Measurements from ENCODE around the gene NXNL1. TPM values are rescaled to one million over a fixed set of nuclear protein-coding genes. Genes with fewer than 3 reads are reported as not detected.
A peak's percentile ranks its signal among the peaks of the same experiment; 100 is the strongest.

Gene NXNL1
- total RNA-seq, 1 donor = not detected

GRCh38 chr19:17504456-17504855, 43.7 kb upstream of the NXNL1 start:
- Histone ChIP-seq H3K36me3 (ENCODE audit: insufficient read depth, low read length) (peaks cover 12% of the 10 kb centered on the region), H2AFZ (ENCODE audit: low read length) (no peak overlapping the region), H3K27ac (ENCODE audit: low read depth, low read length) (no peak overlapping the region), H3K79me2 (ENCODE audit: insufficient read depth, low read length) (peaks cover 51% of the 10 kb centered on the region), H3K4me3 (ENCODE audit: insufficient read depth, low read length) (no peak overlapping the region), H4K20me1 (ENCODE audit: insufficient read depth, low read length) (no peaks in the 10 kb centered on the region), H3K4me1 (ENCODE audit: insufficient read depth, low read length) (peaks cover 16% of the 10 kb centered on the region), H3K27me3 (ENCODE audit: insufficient read depth, low read length) (no peaks in the 10 kb centered on the region), H3K4me2 (ENCODE audit: insufficient read depth, low read length) (no peak overlapping the region), H3K9me3 (ENCODE audit: low read depth, low read length) (no peaks in the 10 kb centered on the region)
- peak; percentile 60 for DNase-seq (ENCODE audit: insufficient read length, low spot score, missing footprints)
- TF ChIP-seq CTCF (IDR thresholded peaks at IDR 0.05; ENCODE audit: extremely low read depth, low read depth, low read length) = no peak

GRCh38 chr19:17504030-17504429, 43.3 kb upstream of the NXNL1 start:
- peaks cover 46% of the 10 kb centered on the region for H3K79me2 ChIP-seq (ENCODE audit: insufficient read depth, low read length)
- H3K9me3 ChIP-seq (ENCODE audit: low read depth, low read length) = no peaks in the 10 kb centered on the region
- peaks cover 12% of the 10 kb centered on the region for H3K36me3 ChIP-seq (ENCODE audit: insufficient read depth, low read length)
- peaks cover 19% of the 10 kb centered on the region for H3K4me1 ChIP-seq (ENCODE audit: insufficient read depth, low read length)
- no peak overlapping the region for H3K27ac ChIP-seq (ENCODE audit: low read depth, low read length)
- peak; percentile 50 for DNase-seq (ENCODE audit: insufficient read length, low spot score, missing footprints)
- H4K20me1 ChIP-seq (ENCODE audit: insufficient read depth, low read length) = no peaks in the 10 kb centered on the region
- no peak for TF ChIP-seq CTCF (IDR thresholded peaks at IDR 0.05; ENCODE audit: extremely low read depth, low read depth, low read length)
- no peak overlapping the region for H2AFZ ChIP-seq (ENCODE audit: low read length)
- H3K4me3 ChIP-seq (ENCODE audit: insufficient read depth, low read length) = no peak overlapping the region
- no peak overlapping the region for H3K4me2 ChIP-seq (ENCODE audit: insufficient read depth, low read length)
- H3K27me3 ChIP-seq (ENCODE audit: insufficient read depth, low read length) = no peaks in the 10 kb centered on the region

DNA sequence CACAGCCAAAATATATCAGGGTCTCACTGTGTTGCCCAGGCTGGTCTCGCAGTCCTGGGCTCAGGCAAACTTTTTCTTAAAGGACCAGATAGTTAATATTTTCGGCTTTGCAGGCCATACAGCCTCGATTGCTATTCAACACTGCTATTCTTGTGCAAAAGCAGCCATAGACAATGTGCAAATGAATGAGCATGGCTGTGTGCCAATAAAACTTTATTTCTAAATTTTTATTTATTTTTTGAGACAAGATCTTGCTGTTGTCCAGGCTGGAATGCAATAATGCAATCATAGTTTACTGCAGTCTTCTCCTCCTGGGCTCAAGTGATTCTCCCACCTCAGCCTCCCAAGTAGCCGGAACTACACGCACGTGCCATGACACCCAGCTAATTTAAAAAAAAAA, 42.5 kb upstream of the NXNL1 start:
- Histone ChIP-seq H3K4me1 (ENCODE audit: insufficient read depth, low read length) (peaks cover 15% of the 10 kb centered on the region), H3K27ac (ENCODE audit: low read depth, low read length) (no peak overlapping the region), H4K20me1 (ENCODE audit: insufficient read depth, low read length) (no peaks in the 10 kb centered on the region), H3K4me2 (ENCODE audit: insufficient read depth, low read length) (no peak overlapping the region), H3K79me2 (ENCODE audit: insufficient read depth, low read length) (peaks cover 42% of the 10 kb centered on the region), H3K9me3 (ENCODE audit: low read depth, low read length) (no peaks in the 10 kb centered on the region), H3K4me3 (ENCODE audit: insufficient read depth, low read length) (no peak overlapping the region), H3K27me3 (ENCODE audit: insufficient read depth, low read length) (no peaks in the 10 kb centered on the region), H3K36me3 (ENCODE audit: insufficient read depth, low read length) (peaks cover 12% of the 10 kb centered on the region), H2AFZ (ENCODE audit: low read length) (no peak overlapping the region)
- TF ChIP-seq CTCF (IDR thresholded peaks at IDR 0.05; ENCODE audit: extremely low read depth, low read depth, low read length) = no peak
- no peak for DNase-seq (ENCODE audit: insufficient read length, low spot score, missing footprints)

DNA sequence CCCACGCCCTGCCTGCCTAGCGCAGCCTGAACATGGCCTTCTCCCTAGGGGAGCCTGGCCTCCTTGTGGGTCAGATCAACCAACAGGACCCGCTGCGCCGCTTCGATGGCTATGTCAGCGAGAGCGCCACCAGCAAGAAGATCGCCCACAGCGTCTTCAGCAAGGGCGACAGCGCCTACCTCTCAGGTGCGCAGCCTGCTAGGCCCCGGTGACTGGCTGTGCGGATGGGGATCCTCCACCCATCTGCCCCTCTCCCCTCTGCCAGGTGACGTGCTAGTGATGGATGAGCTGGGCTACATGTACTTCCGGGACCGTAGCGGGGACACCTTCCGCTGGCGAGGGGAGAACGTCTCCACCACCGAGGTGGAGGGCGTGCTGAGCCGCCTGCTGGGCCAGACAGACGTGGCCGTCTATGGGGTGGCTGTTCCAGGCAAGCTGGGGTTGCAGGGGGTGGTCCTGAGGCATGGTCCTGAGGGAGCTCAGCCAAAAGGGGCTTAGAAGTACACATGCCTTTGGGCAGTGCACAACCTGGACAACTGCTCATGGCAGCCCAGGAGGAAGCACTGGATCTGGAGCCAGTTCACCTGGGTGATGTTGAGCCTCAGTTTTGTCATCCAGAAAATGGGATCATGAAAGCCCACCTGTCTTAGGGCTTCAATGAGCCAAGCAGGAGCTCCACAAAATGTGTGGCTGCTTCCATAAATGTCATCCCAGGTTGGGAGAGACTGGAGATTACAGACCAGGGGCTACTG, 39.9 kb upstream of the NXNL1 start:
- DNase-seq (ENCODE audit: insufficient read length, low spot score, missing footprints) = peak; percentile 45
- no peaks in the 10 kb centered on the region for H3K27me3 ChIP-seq (ENCODE audit: insufficient read depth, low read length)
- H2AFZ ChIP-seq (ENCODE audit: low read length) = no peak overlapping the region
- no peak overlapping the region for H3K4me2 ChIP-seq (ENCODE audit: insufficient read depth, low read length)
- no peaks in the 10 kb centered on the region for H3K9me3 ChIP-seq (ENCODE audit: low read depth, low read length)
- peaks cover 25% of the 10 kb centered on the region for H3K36me3 ChIP-seq (ENCODE audit: insufficient read depth, low read length)
- no peak for TF ChIP-seq CTCF (IDR thresholded peaks at IDR 0.05; ENCODE audit: extremely low read depth, low read depth, low read length)
- H3K4me1 ChIP-seq (ENCODE audit: insufficient read depth, low read length) = peaks cover 12% of the 10 kb centered on the region
- peak overlapping the region; percentile 92 for H3K27ac ChIP-seq (ENCODE audit: low read depth, low read length)
- H3K4me3 ChIP-seq (ENCODE audit: insufficient read depth, low read length) = no peak overlapping the region
- H4K20me1 ChIP-seq (ENCODE audit: insufficient read depth, low read length) = peaks cover 8% of the 10 kb centered on the region
- peaks cover 36% of the 10 kb centered on the region for H3K79me2 ChIP-seq (ENCODE audit: insufficient read depth, low read length)
